ENCODE measurements around the gene CPE. TPM values are rescaled to one million over a fixed set of nuclear protein-coding genes. Genes with fewer than 3 reads are reported as not detected.

CPE gene
- total RNA-seq, 3 donors from 2014 or later = 106 to 129 (median 114) TPM

DNA sequence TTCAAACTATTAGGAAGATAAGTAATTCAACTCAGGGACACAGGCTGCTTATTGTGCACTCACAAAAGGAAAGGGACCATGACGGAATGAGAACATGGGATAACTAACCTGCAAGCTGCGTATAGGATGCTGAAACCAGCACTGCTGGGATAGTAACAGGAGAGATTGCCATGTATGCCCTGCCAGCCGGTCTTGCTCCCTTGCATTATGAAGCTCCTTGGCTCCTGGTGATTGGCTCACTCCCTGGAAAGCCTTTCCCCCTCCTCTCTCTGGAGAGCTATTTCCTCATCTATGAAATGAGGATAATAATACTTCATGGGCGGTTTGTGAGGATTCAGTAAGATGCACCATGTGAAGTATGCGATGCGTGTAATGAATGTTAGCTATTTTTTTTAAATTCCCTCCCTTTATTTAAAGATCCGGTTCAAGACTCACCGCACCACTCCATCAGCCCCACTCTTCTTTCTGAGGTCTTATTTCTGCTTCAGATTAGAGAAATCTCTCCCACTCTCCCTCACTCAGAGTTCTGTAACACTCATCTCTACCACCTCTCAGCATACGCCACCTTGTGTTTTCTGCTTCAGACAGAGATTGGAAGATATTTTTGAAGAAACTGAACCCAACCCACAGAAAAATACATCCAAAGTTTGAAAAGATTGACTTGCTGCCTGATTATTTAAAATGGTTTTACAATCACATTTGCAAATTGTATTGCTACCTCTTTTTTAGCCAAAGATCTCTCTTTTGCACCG is 33.0 kb upstream of the CPE start:
- TF ChIP-seq CTCF (IDR thresholded peaks at IDR 0.05) = no peak
- TF ChIP-seq POLR2AphosphoS5 (IDR thresholded peaks at IDR 0.05) = no peak
- TF ChIP-seq POLR2A (IDR thresholded peaks at IDR 0.05) = no peak
- H3K27me3 ChIP-seq = no peaks in the 10 kb centered on the region
- intact Hi-C loops (cut with DNase I; ENCODE audit: low total_unique reads) = no loop called here

DNA sequence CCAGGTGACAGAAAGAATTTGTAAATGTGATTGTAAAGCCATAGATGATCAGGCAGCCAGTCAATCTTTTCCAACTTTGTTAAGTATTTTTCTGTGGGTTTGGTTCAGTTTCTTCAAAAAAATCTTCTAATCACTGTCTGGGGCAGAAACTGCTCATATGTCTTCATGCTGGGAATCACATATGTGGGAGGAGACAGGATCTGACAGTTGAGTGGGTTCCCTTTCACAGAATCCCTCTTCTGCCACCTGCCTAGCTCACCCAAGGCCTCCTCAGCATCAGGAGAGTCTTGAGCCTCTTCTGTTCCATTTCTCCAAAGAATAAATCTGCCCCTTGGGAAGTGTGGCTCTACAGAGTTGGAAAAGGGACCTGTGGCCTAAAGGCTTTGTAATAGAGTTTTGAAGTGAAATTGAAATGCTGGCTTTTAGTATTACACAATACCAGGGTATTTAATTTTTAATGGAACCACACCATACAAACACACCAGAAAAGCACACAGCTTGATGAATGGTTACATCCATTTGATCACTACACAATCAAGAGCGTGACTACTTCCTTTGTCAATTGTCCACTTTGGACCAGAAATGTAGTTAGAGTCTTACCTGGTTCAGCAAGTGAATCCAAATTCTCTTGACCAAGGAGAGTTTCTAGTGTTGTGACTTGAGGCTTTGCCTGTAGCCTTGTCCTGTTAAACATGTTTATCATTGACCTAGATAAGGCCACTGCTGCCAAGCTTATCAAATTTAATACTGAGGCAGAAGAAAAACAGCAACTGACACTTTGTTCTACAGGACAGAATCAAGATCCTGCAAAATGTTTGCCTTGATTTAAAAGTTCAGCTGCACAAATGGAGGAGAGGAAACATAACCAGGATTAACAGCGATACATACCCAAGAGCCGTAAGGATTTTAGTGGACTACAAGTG is 30.9 kb upstream of the CPE start:
- TF ChIP-seq POLR2A (IDR thresholded peaks at IDR 0.05) (no peak), POLR2AphosphoS5 (IDR thresholded peaks at IDR 0.05) (no peak), CTCF (IDR thresholded peaks at IDR 0.05) (no peak)

More for the DNA sequence above, 33.0 kb upstream of the CPE start:
- no peak for DNase-seq (ENCODE audit: low spot score in 2 of 2)
- Histone ChIP-seq H3K36me3 (no peaks in the 10 kb centered on the region), H3K4me3 (peak overlapping the region in 1 of 3 donors; percentile 13), H3K9me3 (no peaks in the 10 kb centered on the region), H3K27ac (no peak overlapping the region), H3K4me1 (no peaks in the 10 kb centered on the region)

GRCh38 chr4:165351359-165352130 is 27.3 kb upstream of the CPE start:
- no peak for DNase-seq (ENCODE audit: low spot score in 2 of 2)
- no peak for TF ChIP-seq POLR2A (IDR thresholded peaks at IDR 0.05)
- TF ChIP-seq CTCF (IDR thresholded peaks at IDR 0.05) = no peak
- TF ChIP-seq POLR2AphosphoS5 (IDR thresholded peaks at IDR 0.05) = no peak
- Histone ChIP-seq H3K4me1 (no peaks in the 10 kb centered on the region), H3K27ac (no peak overlapping the region), H3K36me3 (no peaks in the 10 kb centered on the region), H3K27me3 (no peaks in the 10 kb centered on the region), H3K4me3 (no peak overlapping the region), H3K9me3 (no peaks in the 10 kb centered on the region)
- intact Hi-C loops (cut with DNase I; ENCODE audit: low total_unique reads) = no loop called here

More for the DNA sequence above, 30.9 kb upstream of the CPE start:
- Histone ChIP-seq H3K9me3 (no peaks in the 10 kb centered on the region), H3K27me3 (no peaks in the 10 kb centered on the region), H3K27ac (no peak overlapping the region), H3K4me3 (no peak overlapping the region), H3K4me1 (no peaks in the 10 kb centered on the region), H3K36me3 (no peaks in the 10 kb centered on the region)
- intact Hi-C loops (cut with DNase I; ENCODE audit: low total_unique reads) = no loop called here
- no peak for DNase-seq (ENCODE audit: low spot score in 2 of 2)

- Histone ChIP-seq H3K4me1 (no peaks in the 10 kb centered on the region), H3K9me3 (no peaks in the 10 kb centered on the region), H3K36me3 (no peaks in the 10 kb centered on the region), H3K27ac (no peak overlapping the region), H3K27me3 (no peaks in the 10 kb centered on the region), H3K4me3 (no peak overlapping the region)
- intact Hi-C loops (cut with DNase I; ENCODE audit: low total_unique reads) = no loop called here
- no peak for DNase-seq (ENCODE audit: low spot score in 2 of 2)
- no peak for TF ChIP-seq POLR2AphosphoS5 (IDR thresholded peaks at IDR 0.05)
- peak in 2 of 3 donors; percentile 11 to 20 for TF ChIP-seq CTCF (IDR thresholded peaks at IDR 0.05)
- no peak for TF ChIP-seq POLR2A (IDR thresholded peaks at IDR 0.05)
Observed at GRCh38 chr4:165355900-165356300, 22.9 kb upstream of the CPE start.
